Upper lobe of left lung (tissue), 4 donors: ENCODE measurements around the gene EFNA2.

Source experiments
- CTCF ChIP-seq, 6 experiments: fragments of 450-650 bp in 4 of 6; fragments of 200-600 bp in 2 of 6; sonication (generic) in 2 of 6; IDR thresholded peaks; one replicate each; pipeline ENCODE4 v1.5.1; 2016 to 2019; ENCODE audit warnings: antibody characterized with exemption in 6 of 6
- EP300 ChIP-seq, 4 donors: sonication (generic); formaldehyde crosslinking; IDR thresholded peaks; one replicate each; pipeline ENCODE4 v1.5.1; 2017; ENCODE audit warnings: antibody characterized with exemption in 4 of 4, control low read depth in 2 of 4

- TF ChIP-seq CTCF (IDR thresholded peaks at IDR 0.05) (no peak), EP300 (IDR thresholded peaks at IDR 0.05) (no peak)
Measured at GRCh38 chr19:1291761-1292418, 6.2 kb downstream of the EFNA2 start.
